Suprapubic skin (tissue), 3 donors: ENCODE measurements around the gene SLC26A9.

Experiments used
- EP300 ChIP-seq: sonication (generic); formaldehyde crosslinking; IDR thresholded peaks from one replicate; pipeline ENCODE4 v1.6.1; 2017; ENCODE audit warnings: antibody characterized with exemption
- POLR2A ChIP-seq, 2 donors: fragments of 450-650 bp; IDR thresholded peaks; one replicate each; pipeline ENCODE4 v1.6.1; 2017; ENCODE audit warnings: antibody characterized with exemption in 2 of 2, mild to moderate bottlenecking in 2 of 2, moderate library complexity in 2 of 2
- TF ChIP-seq, protein P1 (sequence below), 2 donors: fragments of 200-600 bp in 1 of 2; fragments of 450-650 bp in 1 of 2; sonication (generic) in 1 of 2; IDR thresholded peaks; one replicate each; pipeline ENCODE4 v1.5.1; 2016 to 2019; ENCODE audit warnings: antibody characterized with exemption in 2 of 2, mild to moderate bottlenecking in 1 of 2, moderate library complexity in 1 of 2

GRCh38 chr1:205955499-205955898, 12.2 kb upstream of the SLC26A9 start:
- TF ChIP-seq, protein P1, sequence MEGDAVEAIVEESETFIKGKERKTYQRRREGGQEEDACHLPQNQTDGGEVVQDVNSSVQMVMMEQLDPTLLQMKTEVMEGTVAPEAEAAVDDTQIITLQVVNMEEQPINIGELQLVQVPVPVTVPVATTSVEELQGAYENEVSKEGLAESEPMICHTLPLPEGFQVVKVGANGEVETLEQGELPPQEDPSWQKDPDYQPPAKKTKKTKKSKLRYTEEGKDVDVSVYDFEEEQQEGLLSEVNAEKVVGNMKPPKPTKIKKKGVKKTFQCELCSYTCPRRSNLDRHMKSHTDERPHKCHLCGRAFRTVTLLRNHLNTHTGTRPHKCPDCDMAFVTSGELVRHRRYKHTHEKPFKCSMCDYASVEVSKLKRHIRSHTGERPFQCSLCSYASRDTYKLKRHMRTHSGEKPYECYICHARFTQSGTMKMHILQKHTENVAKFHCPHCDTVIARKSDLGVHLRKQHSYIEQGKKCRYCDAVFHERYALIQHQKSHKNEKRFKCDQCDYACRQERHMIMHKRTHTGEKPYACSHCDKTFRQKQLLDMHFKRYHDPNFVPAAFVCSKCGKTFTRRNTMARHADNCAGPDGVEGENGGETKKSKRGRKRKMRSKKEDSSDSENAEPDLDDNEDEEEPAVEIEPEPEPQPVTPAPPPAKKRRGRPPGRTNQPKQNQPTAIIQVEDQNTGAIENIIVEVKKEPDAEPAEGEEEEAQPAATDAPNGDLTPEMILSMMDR (IDR thresholded peaks at IDR 0.05): no peak
- no peak for TF ChIP-seq POLR2A (IDR thresholded peaks at IDR 0.05)
- no peak for TF ChIP-seq EP300
